IMR-90 (cell line): ENCODE results near the gene DISC1. TPM values are rescaled to one million over a fixed set of nuclear protein-coding genes. Genes with fewer than 3 reads are reported as not detected.

Experiments
- ATAC-seq: fragments of 200-7000 bp; cut with Tn5 transposase; 2 replicates; pipeline ENCODE4 v1.9.1; 2020; ENCODE audit warnings: low read depth, mild to moderate bottlenecking, moderate library complexity
- BruUV-seq: library from RNA; stranded (reverse); fragments of 400-500 nt; replicated peaks from 2 replicates; lab custom pipeline; 2021; lab: Mats Ljungman, UMichigan
- CTCF ChIA-PET: fragments of 300-600 bp; formaldehyde crosslinking; extraction: SDS; loops from one replicate; lab custom pipeline; 2021; ENCODE audit warnings: antibody characterized with exemption; lab: Yijun Ruan, JAX
- POLR2A ChIA-PET: fragments of 300-600 bp; sonication (Branson Sonifier 250); formaldehyde crosslinking; loops from one replicate; lab custom pipeline; 2022; ENCODE audit warnings: antibody characterized with exemption; ENCODE audit not compliant: unreplicated experiment; lab: Charles Lee
- DNase-seq: peaks from one replicate; pipeline ENCODE4 v3.0.0; 2013
- H2AFZ ChIP-seq: replicated peaks from 2 replicates; pipeline ENCODE3; 2013; ENCODE audit warnings: low read length, mild to moderate bottlenecking; ENCODE audit not compliant: poor library complexity
- H2AK5ac ChIP-seq: 2 replicates; pipeline ENCODE4 v1.6.1; 2013; ENCODE audit warnings: low read depth, low read length, inconsistent platforms
- H2AK9ac ChIP-seq: replicated peaks from 2 replicates; pipeline ENCODE3; 2013; ENCODE audit warnings: mild to moderate bottlenecking, low read depth, low read length, moderate library complexity; ENCODE audit not compliant: poor library complexity
- H2BK120ac ChIP-seq: 2 replicates; pipeline ENCODE4 v1.6.1; 2013; ENCODE audit warnings: low read depth, low read length, inconsistent platforms
- H2BK15ac ChIP-seq: 3 replicates; pipeline ENCODE4 v1.6.1; 2013; ENCODE audit warnings: low read depth, low read length, inconsistent platforms
- H2BK20ac ChIP-seq: 2 replicates; pipeline ENCODE4 v1.6.1; 2013; ENCODE audit warnings: low read depth, mild to moderate bottlenecking, inconsistent platforms, low read length, moderate library complexity
- H2BK5ac ChIP-seq: 2 replicates; pipeline ENCODE4 v1.6.1; 2013; ENCODE audit warnings: mild to moderate bottlenecking, low read depth, low read length, inconsistent platforms; ENCODE audit not compliant: poor library complexity, severe bottlenecking
- H3K14ac ChIP-seq: replicated peaks from 2 replicates; pipeline ENCODE4 v1.6.1; 2013; ENCODE audit warnings: low read depth, low read length, inconsistent platforms
- H3K18ac ChIP-seq: 2 replicates; pipeline ENCODE4 v1.6.1; 2013; ENCODE audit warnings: low read depth, low read length, control low read depth
- H3K23ac ChIP-seq: 2 replicates; pipeline ENCODE4 v1.6.1; 2013; ENCODE audit warnings: low read depth, low read length, inconsistent platforms
- H3K27ac ChIP-seq: 2 replicates; pipeline ENCODE4 v1.5.1; 2013; ENCODE audit warnings: mild to moderate bottlenecking, control low read depth, low read length; ENCODE audit not compliant: insufficient read depth
- H3K27me3 ChIP-seq: 2 replicates; pipeline ENCODE4 v1.6.1; 2013; ENCODE audit warnings: low read length; ENCODE audit not compliant: control insufficient read depth, insufficient read depth
- H3K36me3 ChIP-seq: 2 replicates; pipeline ENCODE4 v1.6.1; 2013; ENCODE audit warnings: low read length, mixed read lengths; ENCODE audit not compliant: control insufficient read depth, insufficient read depth
- H3K4ac ChIP-seq: 2 replicates; pipeline ENCODE4 v1.6.1; 2013; ENCODE audit warnings: low read depth, low read length, inconsistent platforms
- H3K4me1 ChIP-seq: 2 replicates; pipeline ENCODE4 v1.6.1; 2013; ENCODE audit warnings: low read length, mixed read lengths; ENCODE audit not compliant: control insufficient read depth, insufficient read depth
- H3K4me2 ChIP-seq: 2 replicates; pipeline ENCODE4 v1.6.1; 2013; ENCODE audit warnings: low read depth, mild to moderate bottlenecking, control low read depth, low read length, moderate library complexity
- H3K4me3 ChIP-seq: 2 replicates; pipeline ENCODE4 v1.5.1; 2013; ENCODE audit warnings: low read depth, mild to moderate bottlenecking, control low read depth, low read length, moderate library complexity; ENCODE audit not compliant: insufficient read depth
- H3K56ac ChIP-seq: 2 replicates; pipeline ENCODE4 v1.6.1; 2013; ENCODE audit warnings: low read length, inconsistent platforms; ENCODE audit not compliant: insufficient read depth; ENCODE audit errors: extremely low read depth
- H3K79me1 ChIP-seq, 2 experiments: 2 replicates each; pipeline ENCODE4 v1.6.1; 2013; ENCODE audit warnings: low read length in 2 of 2, inconsistent platforms in 1 of 2, low read depth in 1 of 2
- H3K9ac ChIP-seq: 2 replicates; pipeline ENCODE4 v1.6.1; 2013; ENCODE audit warnings: low read depth, low read length, control low read depth
- H3K9me1 ChIP-seq: 2 replicates; pipeline ENCODE4 v1.6.1; 2013; ENCODE audit warnings: low read length, inconsistent platforms; ENCODE audit not compliant: insufficient read depth
- H3K9me3 ChIP-seq: 2 replicates; pipeline ENCODE4 v1.6.1; 2013; ENCODE audit warnings: low read length; ENCODE audit not compliant: control insufficient read depth, insufficient read depth
- H4K20me1 ChIP-seq: 2 replicates; pipeline ENCODE4 v1.6.1; 2013; ENCODE audit warnings: low read length, inconsistent platforms; ENCODE audit not compliant: insufficient read depth
- H4K5ac ChIP-seq: 2 replicates; pipeline ENCODE4 v1.6.1; 2013; ENCODE audit warnings: mild to moderate bottlenecking, low read depth, low read length, control low read depth
- H4K8ac ChIP-seq, 2 experiments: 2 replicates each; pipeline ENCODE4 v1.6.1; 2013; ENCODE audit warnings: low read depth in 2 of 2, low read length in 2 of 2, control low read depth in 1 of 2, inconsistent platforms in 1 of 2
- H4K91ac ChIP-seq: 2 replicates; pipeline ENCODE4 v1.6.1; 2013; ENCODE audit warnings: low read depth, low read length, inconsistent platforms; ENCODE audit not compliant: insufficient read depth
- CTCF ChIP-seq: conservative IDR thresholded peaks from 2 replicates; pipeline ENCODE4 v1.5.1; 2012; ENCODE audit warnings: mild to moderate bottlenecking, low read depth, low read length, improper control_type of control experiment
- MAFK ChIP-seq: IDR thresholded peaks from 2 replicates; pipeline ENCODE4 v1.6.1; 2012; ENCODE audit warnings: low read depth, low read length, improper control_type of control experiment
- WGBS, 2 experiments: methylation state at CpG; one replicate each; pipeline versions ENCODE4 v1.1.5 to v1.1.7; 2013; ENCODE audit warnings: missing lambda C conversion rate in 2 of 2; ENCODE audit not compliant: insufficient read length in 1 of 2; ENCODE audit errors: extremely low coverage in 2 of 2; 5-methylcytosine and 5-hydroxymethylcytosine counted together
- dilution Hi-C: fragments of 300-500 bp; cut with HindIII; formaldehyde crosslinking; loops from one replicate; pipeline ENCODE4 v1.14.3; 2018; ENCODE audit warnings: low sequenced_read_pairs; ENCODE audit not compliant: unreplicated experiment
- in situ Hi-C: fragments of 300-500 bp; cut with MboI; formaldehyde crosslinking; loops from 3 replicates; pipeline ENCODE4 v1.14.3; 2019; ENCODE audit warnings: low sequenced_read_pairs, inconsistent platforms, mixed read lengths
- intact Hi-C: fragments of 100-400 bp; cut with micrococcal nuclease; formaldehyde crosslinking; loops from 2 replicates; pipeline ENCODE4 v1.10.0; 2022
- polyA plus RNA-seq, 3 experiments: library from polyadenylated mRNA; depleted of rRNA; stranded (reverse); fragments of >200 nt; gene quantifications; 2 replicates each; pipeline ENCODE4 v1.2.3, GENCODE V29; 2012; ENCODE audit warnings: low replicate concordance in 1 of 3
- total RNA-seq: library from RNA; depleted of rRNA; stranded (reverse); fragments of >200 nt; gene quantifications from 2 replicates; pipeline ENCODE4 v1.2.3, GENCODE V29; 2012

DISC1 gene
- total and polyA plus RNA-seq, 2 of the 4 experiments (the other 2 are of a cell fraction), result 2.2 to 7.0 TPM

- no peak overlapping the region for H3K56ac ChIP-seq
- H2BK5ac ChIP-seq, result no peak overlapping the region
- ChIA-PET CTCF (no interaction called here), POLR2A (no interaction called here)
- no peak overlapping the region for H4K91ac ChIP-seq
- intact Hi-C loops (no loop called here), dilution Hi-C loops (no loop called here), in situ Hi-C loops (no loop called here)
- no peak for ATAC-seq
- no peak overlapping the region for H3K23ac ChIP-seq
- no peak overlapping the region for H3K4me3 ChIP-seq
- peak; percentile 54; the same call in 1 of the 2 replicates for TF ChIP-seq MAFK
- no peak for TF ChIP-seq CTCF
- DNase-seq, result no peak
- no peak overlapping the region for H3K4ac ChIP-seq
- H4K8ac ChIP-seq, result no peak overlapping the region
- H2AK5ac ChIP-seq, result no peak overlapping the region
- no peak overlapping the region for H3K14ac ChIP-seq
- no peak overlapping the region for H3K27ac ChIP-seq
- no peaks in the 10 kb centered on the region for H3K4me1 ChIP-seq
- no peak overlapping the region for H3K18ac ChIP-seq
- WGBS, 2 experiments, result no CpG with 5 or more reads among the region's 2 CpGs
- no peaks in the 10 kb centered on the region for H3K27me3 ChIP-seq
- no TSS peak for BruUV-seq
- H4K5ac ChIP-seq, result no peak overlapping the region
- no peak overlapping the region for H2BK120ac ChIP-seq
- H3K36me3 ChIP-seq, result no peaks in the 10 kb centered on the region
- no peak overlapping the region for H3K9ac ChIP-seq
- H3K79me1 ChIP-seq, result no peaks in the 10 kb centered on the region
- H2AFZ ChIP-seq, result no peak overlapping the region
- no peak overlapping the region for H2BK20ac ChIP-seq
- H4K20me1 ChIP-seq, result no peaks in the 10 kb centered on the region
- no peak overlapping the region for H3K4me2 ChIP-seq
- no peaks in the 10 kb centered on the region for H3K9me3 ChIP-seq
- no peak overlapping the region for H2AK9ac ChIP-seq
- H2BK15ac ChIP-seq, result no peak overlapping the region
- H3K9me1 ChIP-seq, result no peaks in the 10 kb centered on the region
Measured at GRCh38 chr1:231998791-231999190, 372.2 kb downstream of the DISC1 start.
